Mucosa of rectum (tissue), 2 donors: ENCODE data around the gene FBXL16.

Experiments
- H3K27ac ChIP-seq, 2 donors: one replicate each; pipeline ENCODE4 v1.7.0; 2013; ENCODE audit warnings: inconsistent platforms in 2 of 2, low read depth in 2 of 2, low read length in 2 of 2
- H3K27me3 ChIP-seq, 2 donors: one replicate each; pipeline ENCODE4 v1.7.0; 2013; ENCODE audit warnings: low read length in 2 of 2; ENCODE audit not compliant: control insufficient read depth in 2 of 2, insufficient read depth in 2 of 2
- H3K36me3 ChIP-seq, 2 donors: one replicate each; pipeline ENCODE4 v1.7.0; 2013; ENCODE audit warnings: low read length in 2 of 2; ENCODE audit not compliant: control insufficient read depth in 2 of 2, insufficient read depth in 2 of 2
- H3K4me1 ChIP-seq, 2 donors: one replicate each; pipeline ENCODE4 v1.7.0; 2013; ENCODE audit warnings: low read length in 2 of 2, mild to moderate bottlenecking in 1 of 2; ENCODE audit not compliant: control insufficient read depth in 2 of 2, insufficient read depth in 2 of 2
- H3K4me3 ChIP-seq, 2 donors: one replicate each; pipeline ENCODE4 v1.7.0; 2013; ENCODE audit warnings: low read length in 2 of 2
- H3K9ac ChIP-seq, 2 donors: one replicate each; pipeline ENCODE4 v1.7.0; 2013; ENCODE audit warnings: low read length in 2 of 2, low read depth in 1 of 2, mild to moderate bottlenecking in 1 of 2
- H3K9me3 ChIP-seq, 2 donors: one replicate each; pipeline ENCODE4 v1.7.0; 2013; ENCODE audit warnings: low read length in 2 of 2; ENCODE audit not compliant: control insufficient read depth in 2 of 2
- donor health status: healthy.
- donor health status: Normal muscosa, but diverticular disease.

FBXL16 gene

DNA sequence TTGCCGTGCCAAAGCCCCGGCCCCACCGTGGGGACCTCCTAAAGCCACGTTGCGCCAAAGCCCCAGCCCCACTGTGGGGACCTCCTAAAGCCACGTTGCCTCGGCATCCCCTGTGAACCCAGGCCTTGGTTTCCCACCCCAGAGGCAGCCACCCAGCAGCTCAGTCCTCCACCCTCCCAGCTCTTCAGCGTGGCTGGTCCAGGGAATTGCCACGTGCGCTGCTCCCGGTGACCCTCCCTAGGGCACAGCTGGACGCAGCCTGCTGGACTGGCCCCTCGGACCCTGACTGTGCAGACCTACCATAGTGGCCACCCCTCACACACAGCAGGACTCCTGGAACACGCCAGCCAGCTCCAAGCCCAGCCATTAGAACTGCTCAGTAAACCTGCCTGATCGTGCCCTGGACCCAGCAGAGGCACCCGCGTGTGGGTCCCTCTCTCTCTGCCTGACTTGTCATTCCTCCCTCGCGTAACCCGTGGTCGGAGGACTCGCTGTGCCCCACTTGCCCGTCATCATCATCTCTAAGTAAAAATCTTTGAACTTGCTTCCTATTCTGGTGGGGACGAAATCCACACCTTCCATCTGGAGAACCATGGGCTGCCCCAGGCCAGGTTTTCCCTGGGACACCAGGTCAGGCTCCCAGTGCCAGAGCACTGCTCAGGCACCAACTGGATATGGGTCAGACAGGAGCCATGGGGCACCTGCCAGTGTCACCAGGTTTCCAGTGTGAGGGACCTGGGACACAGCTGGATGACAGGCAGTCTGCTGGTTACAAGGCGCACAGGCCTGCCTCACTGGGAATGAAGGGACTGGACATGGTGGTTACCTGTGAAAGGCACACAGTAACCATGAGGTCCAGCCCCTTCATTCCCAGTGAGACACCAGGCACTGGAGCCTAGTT is 29.6 kb upstream of the FBXL16 start:
- Histone ChIP-seq H3K9ac (no peak overlapping the region), H3K27ac (no peak overlapping the region), H3K27me3 (no peaks in the 10 kb centered on the region), H3K4me1 (peaks cover 6 to 7% of the 10 kb centered on the region in 2 donors), H3K9me3 (no peaks in the 10 kb centered on the region), H3K36me3 (peaks cover 41 to 50% of the 10 kb centered on the region in 2 donors), H3K4me3 (no peak overlapping the region)

DNA sequence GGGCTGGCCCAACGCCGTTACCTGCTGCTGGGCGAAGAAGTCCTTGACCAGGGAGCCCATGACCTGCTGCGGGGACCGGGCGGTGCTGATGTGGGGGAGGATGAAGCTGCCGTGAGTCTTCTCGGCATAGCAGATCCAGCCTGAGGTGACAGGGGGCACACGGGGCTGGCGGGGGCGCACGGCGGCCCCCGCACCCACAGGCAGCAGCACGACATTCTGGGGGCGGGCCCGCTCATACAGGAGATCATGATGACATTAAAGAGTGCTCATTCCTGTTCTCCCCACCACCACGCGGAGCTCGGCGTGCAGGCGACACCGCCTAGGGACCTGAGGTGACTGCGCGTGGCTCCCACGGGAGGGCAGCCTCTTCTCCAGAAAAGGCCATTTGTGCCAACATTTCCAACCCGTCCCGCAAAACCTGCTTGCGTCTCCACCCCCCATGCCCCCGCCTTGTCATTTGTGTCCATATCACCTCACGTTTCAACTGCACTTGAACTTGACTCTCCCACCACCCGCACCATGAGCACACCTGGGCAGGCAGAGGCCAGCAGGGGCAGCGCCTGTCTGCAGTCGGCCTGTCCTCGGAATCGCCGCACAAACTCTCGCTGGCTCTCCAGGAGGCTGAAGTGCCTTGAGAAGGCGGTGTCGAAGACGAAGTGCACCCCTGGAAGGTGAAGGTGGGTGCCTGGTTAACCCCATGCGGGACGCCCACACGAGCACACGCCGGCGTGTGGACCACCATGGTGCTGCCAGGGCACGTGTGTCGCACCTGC is 28.8 kb upstream of the FBXL16 start:
- no peak overlapping the region for H3K4me3 ChIP-seq
- no peak overlapping the region for H3K9ac ChIP-seq
- H3K4me1 ChIP-seq: no peaks in the 10 kb centered on the region
- H3K9me3 ChIP-seq: no peaks in the 10 kb centered on the region
- no peaks in the 10 kb centered on the region for H3K27me3 ChIP-seq
- H3K27ac ChIP-seq: no peak overlapping the region
- peaks cover 41 to 52% of the 10 kb centered on the region in 2 donors for H3K36me3 ChIP-seq

DNA sequence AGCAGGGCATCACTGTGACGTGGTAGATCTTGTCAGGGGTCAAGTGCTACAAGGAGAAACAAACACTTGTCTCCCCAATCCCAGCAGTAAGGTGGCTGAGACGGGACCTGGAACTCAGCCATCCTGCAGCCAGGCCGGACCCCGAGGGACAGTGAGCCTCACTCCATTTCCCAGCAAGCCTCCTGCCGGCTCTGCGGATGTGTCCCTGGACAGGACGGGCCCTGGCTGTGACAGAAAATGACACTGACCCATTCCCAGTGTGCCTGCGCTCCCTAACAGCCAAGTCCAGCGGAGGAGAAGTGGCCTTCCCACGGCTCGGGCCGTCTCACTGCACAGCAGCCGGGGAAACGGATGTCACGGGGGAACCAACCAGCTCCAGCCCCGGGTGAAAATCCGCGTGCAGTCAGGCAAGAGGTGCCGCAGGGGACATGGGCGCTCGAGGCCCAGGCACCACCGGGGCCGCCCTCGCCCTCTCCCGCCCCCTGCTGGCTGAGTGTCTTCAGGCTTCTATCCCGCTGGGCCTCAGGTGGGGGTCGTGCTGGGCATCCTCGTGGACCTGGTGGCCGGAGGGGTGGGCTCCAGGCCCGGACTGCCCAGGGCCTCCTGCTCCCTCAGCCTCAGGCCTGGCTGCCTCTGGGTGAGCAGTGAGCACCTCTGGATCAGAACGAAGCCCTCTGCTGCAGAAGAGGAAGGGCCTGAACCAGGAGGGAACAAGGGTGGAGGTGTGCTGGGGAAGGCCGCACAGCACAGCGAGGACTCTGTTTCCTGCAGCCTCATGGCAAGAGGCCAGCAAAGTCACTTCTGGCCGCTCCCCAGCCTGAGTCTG is 28.0 kb upstream of the FBXL16 start:
- H3K27me3 ChIP-seq: no peaks in the 10 kb centered on the region
- H3K4me1 ChIP-seq: peaks cover under 1 to 1% of the 10 kb centered on the region in 2 donors
- H3K4me3 ChIP-seq: no peak overlapping the region
- H3K27ac ChIP-seq: no peak overlapping the region
- H3K36me3 ChIP-seq: peaks cover 41 to 52% of the 10 kb centered on the region in 2 donors
- H3K9me3 ChIP-seq: no peaks in the 10 kb centered on the region
- no peak overlapping the region for H3K9ac ChIP-seq

DNA sequence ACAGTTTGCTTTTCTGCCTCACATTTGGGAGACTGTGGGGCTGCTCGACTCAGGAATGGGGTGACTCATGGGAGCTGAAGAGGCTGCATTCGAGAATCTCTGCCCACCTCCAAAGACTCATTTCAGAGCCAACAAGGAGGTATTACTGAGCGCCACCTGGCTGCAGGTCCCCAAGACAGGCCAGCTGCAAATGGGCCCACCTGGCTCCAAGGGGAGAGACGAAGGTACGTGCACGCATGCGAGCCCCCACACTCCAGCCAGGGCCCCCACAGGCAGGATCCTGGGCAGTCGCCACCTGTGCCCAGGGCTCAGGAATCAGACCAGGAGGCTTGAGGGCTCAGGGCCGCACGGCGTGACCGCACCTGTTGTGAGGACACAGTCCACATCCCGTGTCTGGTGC is 27.3 kb upstream of the FBXL16 start:
- Histone ChIP-seq H3K9ac (no peak overlapping the region), H3K27ac (no peak overlapping the region), H3K4me3 (no peak overlapping the region), H3K9me3 (no peaks in the 10 kb centered on the region), H3K36me3 (peaks cover 41 to 50% of the 10 kb centered on the region in 2 donors), H3K4me1 (peaks cover 3 to 4% of the 10 kb centered on the region in 2 donors), H3K27me3 (no peaks in the 10 kb centered on the region)

DNA sequence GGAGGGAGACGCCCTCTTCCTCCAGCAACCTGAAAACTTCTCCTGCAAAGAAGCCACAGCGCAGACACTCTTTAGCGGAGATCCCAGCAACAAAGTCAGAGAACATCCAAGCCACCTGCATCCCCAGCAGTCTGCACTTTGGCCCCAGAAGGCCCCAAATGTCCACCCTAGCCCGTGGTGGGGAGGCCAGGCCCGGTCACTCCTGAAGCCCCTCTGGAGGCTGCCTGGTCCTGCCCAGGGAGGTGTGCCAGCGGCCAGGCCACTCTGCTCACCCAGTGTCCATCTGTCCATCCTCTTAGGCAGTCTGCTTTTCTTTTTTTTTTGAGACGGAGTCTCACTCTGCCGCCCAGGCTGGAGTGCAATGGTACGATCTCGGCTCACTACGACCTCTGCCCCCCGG is 26.7 kb upstream of the FBXL16 start:
- no peaks in the 10 kb centered on the region for H3K9me3 ChIP-seq
- H3K36me3 ChIP-seq: peaks cover 38 to 45% of the 10 kb centered on the region in 2 donors
- no peak overlapping the region for H3K9ac ChIP-seq
- H3K27me3 ChIP-seq: peaks cover 0 to 4% of the 10 kb centered on the region in 2 donors
- peaks cover 7 to 8% of the 10 kb centered on the region in 2 donors for H3K4me1 ChIP-seq
- H3K27ac ChIP-seq: no peak overlapping the region
- no peak overlapping the region for H3K4me3 ChIP-seq

DNA sequence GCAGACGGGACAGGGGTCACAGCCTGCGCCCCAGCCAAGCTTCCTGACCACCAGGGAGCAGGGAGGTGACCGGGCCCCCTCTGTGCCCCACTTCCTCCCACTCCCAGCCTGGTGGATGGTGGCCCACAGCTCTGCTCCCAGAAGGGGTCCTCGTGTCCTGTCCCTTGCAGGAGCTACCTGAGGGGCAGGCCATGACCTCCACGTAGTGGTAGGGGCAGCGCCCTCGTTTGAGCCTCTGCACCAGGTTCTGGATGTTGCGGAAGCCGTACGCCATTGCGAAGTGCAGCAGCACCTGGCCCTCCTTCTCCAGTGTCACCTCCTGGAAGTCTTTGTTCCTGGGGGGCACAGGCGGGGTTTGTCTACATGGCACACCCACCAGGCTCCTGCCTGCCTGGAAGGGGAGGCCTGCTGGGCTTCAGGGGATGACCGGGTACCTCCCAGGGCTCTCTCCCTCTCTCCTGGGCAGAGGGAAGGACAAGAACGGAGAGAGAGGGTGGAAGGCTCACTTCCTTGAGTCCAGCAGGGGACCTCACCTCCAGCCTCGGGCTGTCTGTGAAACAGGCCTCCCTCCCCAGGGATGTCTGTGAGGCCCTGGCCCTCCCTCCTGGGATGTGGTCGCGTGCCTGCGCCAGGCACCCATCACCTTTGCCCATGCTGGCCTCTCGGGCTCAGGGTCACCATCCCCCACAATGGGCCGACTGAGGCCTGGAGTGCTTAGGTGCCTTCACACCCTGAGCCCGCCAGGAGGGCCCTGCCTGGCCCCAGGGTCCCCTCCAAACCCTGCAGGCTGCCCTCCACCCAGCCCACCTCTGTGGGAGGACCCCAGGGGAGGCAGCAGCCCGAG is 25.3 kb upstream of the FBXL16 start:
- Histone ChIP-seq H3K27me3 (peaks cover 4 to 14% of the 10 kb centered on the region in 2 donors), H3K4me3 (no peak overlapping the region), H3K36me3 (peaks cover 32 to 33% of the 10 kb centered on the region in 2 donors), H3K9ac (no peak overlapping the region), H3K27ac (no peak overlapping the region), H3K4me1 (peaks cover 10 to 17% of the 10 kb centered on the region in 2 donors), H3K9me3 (no peaks in the 10 kb centered on the region)

DNA sequence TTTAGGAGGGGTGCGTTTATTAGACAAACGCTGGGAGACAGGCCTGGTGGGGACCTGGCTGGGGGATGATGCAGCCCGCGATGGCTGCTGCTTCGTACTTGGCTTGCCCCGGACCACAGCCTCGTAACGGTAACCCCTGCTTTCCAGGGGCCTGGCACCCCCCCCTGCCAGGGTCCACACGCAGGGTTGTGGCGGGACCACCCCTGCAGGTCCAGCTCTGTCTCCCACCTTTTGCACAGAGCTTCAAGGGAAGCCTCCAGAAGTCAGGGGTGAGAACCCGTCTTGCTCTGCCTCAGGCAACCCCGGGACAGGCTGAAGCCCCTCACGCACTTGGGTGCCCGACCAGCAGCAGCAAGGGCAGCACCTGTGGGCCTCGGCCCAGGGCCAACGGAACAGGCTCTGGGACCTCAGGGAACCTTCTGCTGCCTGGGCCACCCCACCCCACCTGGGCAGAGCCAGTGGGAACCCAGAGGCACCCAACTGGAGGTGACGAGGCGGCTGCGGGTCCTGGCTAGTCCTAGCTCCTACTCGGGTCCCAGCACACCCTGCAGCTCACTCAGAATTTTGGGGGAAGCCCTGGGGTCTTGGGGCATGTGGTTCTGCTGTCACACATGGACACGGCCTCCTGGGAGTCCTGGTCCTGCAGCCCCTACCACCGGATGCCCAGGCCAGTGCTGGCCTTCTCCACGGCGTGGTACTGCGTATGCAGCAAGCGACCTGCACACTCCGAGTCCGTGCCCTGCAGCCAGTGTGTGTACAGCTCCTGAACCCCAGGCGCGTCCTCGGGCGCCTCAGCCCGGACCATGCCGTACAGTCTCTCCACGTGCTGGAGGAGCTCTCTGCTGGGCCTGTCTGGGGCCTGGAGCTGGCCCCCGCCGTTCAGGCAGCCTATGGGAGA is 24.4 kb upstream of the FBXL16 start:
- no peak overlapping the region for H3K9ac ChIP-seq
- H3K4me1 ChIP-seq: peaks cover 10 to 20% of the 10 kb centered on the region in 2 donors
- H3K9me3 ChIP-seq: no peaks in the 10 kb centered on the region
- peaks cover 27 to 28% of the 10 kb centered on the region in 2 donors for H3K36me3 ChIP-seq
- H3K27me3 ChIP-seq: peaks cover 9 to 22% of the 10 kb centered on the region in 2 donors
- no peak overlapping the region for H3K4me3 ChIP-seq
- no peak overlapping the region for H3K27ac ChIP-seq

DNA sequence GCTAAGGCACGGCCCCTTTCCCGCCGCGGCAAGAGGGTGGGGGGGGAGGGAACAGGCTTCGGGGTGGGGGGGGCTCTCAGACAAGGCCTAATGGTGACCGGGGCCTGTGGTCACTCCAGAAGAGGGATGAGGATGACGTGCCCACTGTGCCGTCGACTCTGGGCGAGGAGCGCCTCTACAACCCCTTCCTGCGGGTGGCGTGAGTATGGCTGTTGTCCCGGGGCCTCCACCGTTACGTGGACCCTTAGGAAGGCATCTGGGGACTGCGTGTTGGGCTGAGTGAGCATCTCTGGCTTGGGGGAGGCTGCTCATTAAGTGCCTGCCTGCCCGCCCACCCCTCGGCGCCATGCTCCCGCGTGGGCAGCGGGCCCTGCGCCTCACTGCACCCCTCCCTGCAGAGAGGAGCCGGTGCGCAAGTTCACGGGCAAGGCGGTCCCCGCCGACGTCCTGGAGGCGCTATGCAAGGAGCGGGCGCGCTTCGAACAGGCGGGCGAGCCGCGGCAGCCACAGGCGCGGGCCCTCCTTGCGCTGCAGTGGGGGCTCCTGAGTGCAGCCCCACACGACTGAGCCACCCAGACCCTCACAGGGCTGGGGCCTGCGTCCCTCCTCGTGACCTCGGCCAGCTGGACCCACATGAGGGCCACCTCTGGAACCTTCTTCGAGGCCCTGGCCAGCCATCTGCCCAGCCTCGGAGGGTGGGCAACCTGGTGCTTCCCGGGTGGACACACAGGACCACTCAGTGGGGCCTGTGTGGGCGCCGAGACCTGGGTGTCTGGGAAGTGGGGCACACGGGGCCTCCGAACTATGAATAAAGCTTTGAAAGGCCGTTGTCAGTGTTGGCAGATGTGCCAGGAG is 23.5 kb upstream of the FBXL16 start:
- Histone ChIP-seq H3K9me3 (no peaks in the 10 kb centered on the region), H3K4me3 (no peak overlapping the region), H3K27me3 (peaks cover 9 to 22% of the 10 kb centered on the region in 2 donors), H3K27ac (no peak overlapping the region), H3K9ac (no peak overlapping the region), H3K36me3 (peaks cover 20 to 21% of the 10 kb centered on the region in 2 donors), H3K4me1 (peaks cover 10 to 20% of the 10 kb centered on the region in 2 donors)
